Lung microvascular endothelial cell (primary cell): ENCODE data around the gene ST3GAL5. TPM values are rescaled to one million over a fixed set of nuclear protein-coding genes. Genes with fewer than 3 reads are reported as not detected.
A peak's percentile ranks its signal among the peaks of the same experiment; 100 is the strongest.

Source experiments
- DNase-seq, 2 donors: peaks; one replicate each; pipeline versions ENCODE4 v3.0.0 to v3.0.0-alpha.2; 2010; ENCODE audit warnings: low read depth in 2 of 2
- total RNA-seq: library from RNA; depleted of rRNA; stranded (reverse); fragments of >200 nt; gene quantifications from 2 replicates; pipeline ENCODE4 v1.2.1, GENCODE V29; 2014

Gene ST3GAL5
- total RNA-seq, 1 donor from 2014 or later = 2.2 TPM

GRCh38 chr2:85790499-85791188, 98.1 kb downstream of the ST3GAL5 start:
- DNase-seq = no peak

GRCh38 chr2:85790032-85790431, 98.8 kb downstream of the ST3GAL5 start:
- DNase-seq = no peak

- DNase-seq = peak in 1 of 2 donors; percentile 48
Observed at GRCh38 chr2:85789271-85789670, 99.5 kb downstream of the ST3GAL5 start.

- no peak for DNase-seq
Observed at GRCh38 chr2:85788603-85789002, 100.2 kb downstream of the ST3GAL5 start.

GRCh38 chr2:85787981-85788340, 100.8 kb downstream of the ST3GAL5 start:
- no peak for DNase-seq

GRCh38 chr2:85787282-85787980, 101.4 kb downstream of the ST3GAL5 start:
- DNase-seq = no peak

Other genes with a start within 250 kb of the ST3GAL5 start
- not detected in 2 replicates for gene SFTPB, start 220.8 kb downstream of the ST3GAL5 start, total RNA-seq
- gene GNLY, start 194.6 kb downstream of the ST3GAL5 start, total RNA-seq = not detected in 2 replicates
- gene ATOH8, start 135.0 kb downstream of the ST3GAL5 start, total RNA-seq = 9.8 and 44.6 TPM in 2 replicates
- 7.6 and 8.7 TPM in 2 replicates for gene POLR1A, start 216.9 kb upstream of the ST3GAL5 start, total RNA-seq
- gene PTCD3, start 217.2 kb upstream of the ST3GAL5 start, total RNA-seq = 29.4 and 58.9 TPM in 2 replicates